Measurements from ENCODE around the gene IL1B. TPM values are rescaled to one million over a fixed set of nuclear protein-coding genes. Genes with fewer than 3 reads are reported as not detected.
"Not testable (repeated sequence)": the region's sequence is repeated elsewhere in the genome, so short reads cannot be mapped to it uniquely, and the experiment has no call there.

IL1B gene
- polyA plus RNA-seq, 4 donors, result 0.56 to 19.0 (median 0.83) TPM

GRCh38 chr2:112859406-112860183 is 23.0 kb upstream of the IL1B start:
- not testable (repeated sequence) for DNase-seq (ENCODE audit: low read depth in 4 of 4, low spot score in 3 of 4)

GRCh38 chr2:112850588-112850987 is 14.0 kb upstream of the IL1B start:
- DNase-seq (ENCODE audit: low read depth in 4 of 4, low spot score in 3 of 4), result no peak

GRCh38 chr2:112849956-112850355 is 13.4 kb upstream of the IL1B start:
- DNase-seq (ENCODE audit: low read depth in 4 of 4, low spot score in 3 of 4), result no peak

GRCh38 chr2:112848833-112849232 is 12.3 kb upstream of the IL1B start:
- DNase-seq (ENCODE audit: low read depth in 4 of 4, low spot score in 3 of 4), result no peak

- no peak for DNase-seq (ENCODE audit: low read depth in 4 of 4, low spot score in 3 of 4)
Measured at GRCh38 chr2:112846031-112846430, 9.5 kb upstream of the IL1B start.

GRCh38 chr2:112843836-112844235 is 7.3 kb upstream of the IL1B start:
- DNase-seq (ENCODE audit: low read depth in 4 of 4, low spot score in 3 of 4), result no peak

GRCh38 chr2:112843288-112843687 is 6.7 kb upstream of the IL1B start:
- DNase-seq (ENCODE audit: low read depth in 4 of 4, low spot score in 3 of 4), result no peak

- no peak for DNase-seq (ENCODE audit: low read depth in 4 of 4, low spot score in 3 of 4)
Measured at GRCh38 chr2:112841295-112842044, 4.9 kb upstream of the IL1B start.

- DNase-seq (ENCODE audit: low read depth in 4 of 4, low spot score in 3 of 4), result no peak
Measured at GRCh38 chr2:112840068-112840445, 3.5 kb upstream of the IL1B start.

- no peak for DNase-seq (ENCODE audit: low read depth in 4 of 4, low spot score in 3 of 4)
Measured at GRCh38 chr2:112839407-112840067, 3.0 kb upstream of the IL1B start.

- no peak for DNase-seq (ENCODE audit: low read depth in 4 of 4, low spot score in 3 of 4)
Measured at GRCh38 chr2:112836163-112836560, 417 bp downstream of the IL1B start.

GRCh38 chr2:112835536-112836162 is 930 bp downstream of the IL1B start:
- no peak for DNase-seq (ENCODE audit: low read depth in 4 of 4, low spot score in 3 of 4)

GRCh38 chr2:112835061-112835501 is 1.5 kb downstream of the IL1B start:
- no peak for DNase-seq (ENCODE audit: low read depth in 4 of 4, low spot score in 3 of 4)

- no peak for DNase-seq (ENCODE audit: low read depth in 4 of 4, low spot score in 3 of 4)
Measured at GRCh38 chr2:112834396-112835037, 2.1 kb downstream of the IL1B start.

- DNase-seq (ENCODE audit: low read depth in 4 of 4, low spot score in 3 of 4), result no peak
Measured at GRCh38 chr2:112833976-112834375, 2.6 kb downstream of the IL1B start.

- DNase-seq (ENCODE audit: low read depth in 4 of 4, low spot score in 3 of 4), result not testable (repeated sequence)
Measured at GRCh38 chr2:112833639-112833931, 3.0 kb downstream of the IL1B start.

- DNase-seq (ENCODE audit: low read depth in 4 of 4, low spot score in 3 of 4), result no peak
Measured at GRCh38 chr2:112832841-112833638, 3.5 kb downstream of the IL1B start.

GRCh38 chr2:112831946-112832840 is 4.4 kb downstream of the IL1B start:
- DNase-seq (ENCODE audit: low read depth in 4 of 4, low spot score in 3 of 4), result no peak

GRCh38 chr2:112831513-112831845 is 5.1 kb downstream of the IL1B start:
- DNase-seq (ENCODE audit: low read depth in 4 of 4, low spot score in 3 of 4), result no peak

All from left renal pelvis (tissue), 4 donors.